GM20000 (cell line): Measurements from ENCODE around the gene C1orf21.

Experiments
- DNase-seq: peaks from one replicate; pipeline ENCODE4 v3.0.0; 2012; ENCODE audit warnings: low spot score
- CTCF ChIP-seq: IDR thresholded peaks from 2 replicates; pipeline ENCODE4 v1.5.1; 2012; ENCODE audit warnings: mild to moderate bottlenecking, control low read depth; ENCODE audit errors: extremely low read depth, missing control alignments

Gene C1orf21

GRCh38 chr1:184506481-184506880, 119.7 kb downstream of the C1orf21 start:
- no peak for TF ChIP-seq CTCF
- DNase-seq, result no peak

- no peak for DNase-seq
- TF ChIP-seq CTCF, result no peak
Measured at GRCh38 chr1:184507165-184507564, 120.3 kb downstream of the C1orf21 start.

- TF ChIP-seq CTCF, result no peak
- DNase-seq, result no peak
Measured at GRCh38 chr1:184507604-184508280, 120.9 kb downstream of the C1orf21 start.

GRCh38 chr1:184509105-184509504, 122.3 kb downstream of the C1orf21 start:
- TF ChIP-seq CTCF, result no peak

GRCh38 chr1:184510110-184510509, 123.3 kb downstream of the C1orf21 start:
- TF ChIP-seq CTCF, result no peak
- DNase-seq, result no peak

More at GRCh38 chr1:184509105-184509504, 122.3 kb downstream of the C1orf21 start:
- DNase-seq, result no peak

GRCh38 chr1:184512724-184513123, 125.9 kb downstream of the C1orf21 start:
- TF ChIP-seq CTCF, result no peak
- no peak for DNase-seq

GRCh38 chr1:184513421-184513820, 126.6 kb downstream of the C1orf21 start:
- TF ChIP-seq CTCF, result no peak
- no peak for DNase-seq
